K562 (cell line): ENCODE measurements around the gene PDGFD. TPM values are rescaled to one million over a fixed set of nuclear protein-coding genes. Genes with fewer than 3 reads are reported as not detected.

Source experiments
- ATAC-seq: fragments of 200-7000 bp; cut with Tn5 transposase; 3 replicates; pipeline ENCODE4 v1.9.1; 2020; ENCODE audit warnings: moderate library complexity
- BruUV-seq: library from RNA; stranded (reverse); fragments of 400-500 nt; replicated peaks from 2 replicates; lab custom pipeline; 2021; lab: Mats Ljungman, UMichigan
- CTCF ChIA-PET: fragments of 300-600 bp; formaldehyde crosslinking; extraction: SDS; loops from one replicate; lab custom pipeline; 2021; ENCODE audit warnings: low intra/inter-chr PET ratio; lab: Yijun Ruan, JAX
- POLR2A ChIA-PET: fragments of 300-600, 350-650 bp; sonication (Branson Sonifier 250); formaldehyde crosslinking; extraction: SDS; loops from one replicate; lab custom pipeline; 2021; ENCODE audit warnings: antibody characterized with exemption, inconsistent platforms; lab: Yijun Ruan, JAX
- DNase-seq, 4 experiments: peaks; one replicate each; pipeline versions ENCODE4 v3.0.0 to v3.0.0-alpha.2; 2011 to 2018; ENCODE audit warnings: low spot score in 3 of 4, mixed read lengths in 3 of 4; ENCODE audit errors: extremely low read depth in 1 of 4
- FAIRE-seq: peaks from 2 replicates; lab custom pipeline; 2011; peaks lifted over from hg19 to GRCh38; lab: Jason Lieb, UNC
- H2AFZ ChIP-seq: 2 replicates; pipeline ENCODE4 v1.6.0; 2011; ENCODE audit warnings: low read depth, low read length, control low read depth, inconsistent platforms
- H3K27ac ChIP-seq: fragments of 200-600 bp; 3 replicates; pipeline ENCODE4 v1.8.0; 2011; ENCODE audit warnings: low read depth, mild to moderate bottlenecking, control low read depth, inconsistent platforms, low read length, moderate library complexity, mixed read lengths; ENCODE audit errors: extremely low read depth
- H3K27me3 ChIP-seq, 2 experiments: fragments of 300-600 bp in 1 of 2; 2 replicates in 1 of 2; 3 replicates in 1 of 2; pipeline versions ENCODE4 v1.6.0 to v1.8.0; 2011; ENCODE audit warnings: inconsistent platforms in 2 of 2, low read length in 2 of 2, mild to moderate bottlenecking in 1 of 2, mixed read lengths in 1 of 2, moderate library complexity in 1 of 2; ENCODE audit not compliant: control insufficient read depth in 2 of 2, insufficient read depth in 2 of 2
- H3K36me3 ChIP-seq: fragments of 300-600 bp; 3 replicates; pipeline ENCODE4 v1.8.0; 2011; ENCODE audit warnings: mild to moderate bottlenecking, low read length, inconsistent platforms; ENCODE audit not compliant: control insufficient read depth, insufficient read depth
- H3K4me1 ChIP-seq, 2 experiments: fragments of 200-600 bp in 1 of 2; replicated peaks in 1 of 2; 2 replicates in 1 of 2; 3 replicates in 1 of 2; pipeline versions ENCODE4 v1.5.1 to v1.8.0; 2011; ENCODE audit warnings: inconsistent platforms in 2 of 2, low read length in 2 of 2, mild to moderate bottlenecking in 1 of 2, mixed read lengths in 1 of 2, moderate library complexity in 1 of 2; ENCODE audit not compliant: control insufficient read depth in 2 of 2, insufficient read depth in 2 of 2
- H3K4me2 ChIP-seq: 2 replicates; pipeline ENCODE4 v1.6.1; 2011; ENCODE audit warnings: low read length, control low read depth, inconsistent platforms, mixed read lengths; ENCODE audit not compliant: insufficient read depth
- H3K4me3 ChIP-seq: fragments of 200-600 bp; sonication (generic), shearing (Covaris generic); 2 replicates; pipeline ENCODE4 v1.5.1; 2016; ENCODE audit warnings: control low read depth, inconsistent platforms
- H3K79me2 ChIP-seq: fragments of 200-600 bp; 3 replicates; pipeline ENCODE4 v1.8.0; 2011; ENCODE audit warnings: low read length, inconsistent platforms; ENCODE audit not compliant: control insufficient read depth, insufficient read depth
- H3K9ac ChIP-seq, 2 experiments: 2 replicates each; pipeline versions ENCODE4 v1.6.0 to v1.6.1; 2011; ENCODE audit warnings: low read depth in 2 of 2, low read length in 2 of 2, control low read depth in 1 of 2, inconsistent platforms in 1 of 2, mild to moderate bottlenecking in 1 of 2, mixed read lengths in 1 of 2; ENCODE audit not compliant: insufficient read depth in 1 of 2
- H3K9me1 ChIP-seq: one replicate; pipeline ENCODE4 v1.6.0; 2011; ENCODE audit warnings: inconsistent platforms, mild to moderate bottlenecking, low read length, moderate library complexity; ENCODE audit not compliant: control insufficient read depth, insufficient read depth
- H3K9me3 ChIP-seq: replicated peaks from 2 replicates; pipeline ENCODE4 v1.5.1; 2011; ENCODE audit warnings: low read depth, low read length, inconsistent platforms; ENCODE audit not compliant: control insufficient read depth, insufficient read depth
- H4K20me1 ChIP-seq: replicated peaks from 2 replicates; pipeline ENCODE4 v1.6.1; 2011; ENCODE audit warnings: low read length, inconsistent platforms, mixed read lengths; ENCODE audit not compliant: control insufficient read depth, insufficient read depth
- CEBPG ChIP-seq, 3 experiments: fragments of 200-800 bp in 1 of 3; sonication (Bioruptor generic) in 1 of 3; sonication (generic) in 1 of 3; formaldehyde crosslinking in 1 of 3; IDR thresholded peaks in 2 of 3; conservative IDR thresholded peaks in 1 of 3; 2 replicates each; pipeline versions ENCODE4 v1.6.1 to v1.8.0; 2016 to 2022; ENCODE audit warnings: missing compliant biosample characterization in 2 of 3, missing genetic modification characterization in 2 of 3, mild to moderate bottlenecking in 1 of 3, missing genetic modification reagents in 1 of 3
- HOXB6 ChIP-seq: fragments of 250-450 bp; sonication (Bioruptor Pico); IDR thresholded peaks from 2 replicates; pipeline ENCODE4 v1.5.1; 2022; ENCODE audit warnings: mild to moderate bottlenecking, borderline replicate concordance
- JUND ChIP-seq, 2 experiments: IDR thresholded peaks; 2 replicates in 1 of 2; 3 replicates in 1 of 2; pipeline ENCODE4 v1.6.1; 2011; ENCODE audit warnings: borderline replicate concordance in 2 of 2, low read depth in 2 of 2, low read length in 2 of 2, improper control_type of control experiment in 1 of 2, missing biosample characterization in 1 of 2, missing genetic modification characterization in 1 of 2, missing genetic modification reagents in 1 of 2
- KLF16 ChIP-seq: IDR thresholded peaks from 2 replicates; pipeline ENCODE4 v1.6.1; 2016; ENCODE audit warnings: antibody characterized with exemption
- MECOM ChIP-seq: fragments of 250-450 bp; sonication (Bioruptor Pico); IDR thresholded peaks from 2 replicates; pipeline ENCODE4 v1.8.0; 2022; ENCODE audit warnings: inconsistent platforms
- SMAD2 ChIP-seq: fragments of 150-350 bp; IDR thresholded peaks from 2 replicates; pipeline ENCODE4 v1.6.1; 2014; ENCODE audit warnings: low read depth, mild to moderate bottlenecking, low read length
- SMARCE1 ChIP-seq: fragments of 450-650 bp; IDR thresholded peaks from 2 replicates; pipeline ENCODE4 v1.7.1; 2016; ENCODE audit warnings: mild to moderate bottlenecking
- TAF1 ChIP-seq: IDR thresholded peaks from 2 replicates; pipeline ENCODE4 v1.6.1; 2011; ENCODE audit warnings: mild to moderate bottlenecking, low read length, moderate library complexity; ENCODE audit not compliant: insufficient read depth, control insufficient read depth, severe bottlenecking; ENCODE audit errors: extremely low read depth
- TAF15 ChIP-seq: fragments of 200-400 bp; formaldehyde crosslinking; IDR thresholded peaks from 2 replicates; pipeline ENCODE4 v1.6.1; 2017; ENCODE audit warnings: mild to moderate bottlenecking, low read depth, low read length, moderate library complexity
- YBX1 ChIP-seq: fragments of 450-650 bp; IDR thresholded peaks from 2 replicates; pipeline ENCODE4 v1.7.1; 2016; ENCODE audit warnings: mild to moderate bottlenecking
- ZBTB5 ChIP-seq: fragments of 450-650 bp; IDR thresholded peaks from 2 replicates; pipeline ENCODE4 v1.6.1; 2017; ENCODE audit warnings: antibody characterized with exemption
- ZNF239 ChIP-seq: fragments of 250-450 bp; sonication (Bioruptor Pico); IDR thresholded peaks from 2 replicates; pipeline ENCODE4 v1.4.0; 2020; ENCODE audit warnings: mild to moderate bottlenecking
- ZNF395 ChIP-seq: fragments of 200-800 bp; sonication (Bioruptor generic); IDR thresholded peaks from 2 replicates; pipeline ENCODE4 v1.6.1; 2017; ENCODE audit warnings: missing genetic modification characterization, missing compliant biosample characterization
- ZNF444 ChIP-seq: fragments of 250-450 bp; sonication (Bioruptor Pico); IDR thresholded peaks from 2 replicates; pipeline ENCODE4 v1.4.0; 2020; ENCODE audit warnings: mild to moderate bottlenecking, moderate library complexity
- ZNF561 ChIP-seq: fragments of 450-650 bp; formaldehyde crosslinking; conservative IDR thresholded peaks from 2 replicates; pipeline ENCODE4 v1.4.0; 2020; ENCODE audit warnings: mild to moderate bottlenecking, moderate library complexity
- ZNF696 ChIP-seq: fragments of 250-450 bp; sonication (Bioruptor Pico); conservative IDR thresholded peaks from 2 replicates; pipeline ENCODE4 v1.4.0; 2020; ENCODE audit warnings: mild to moderate bottlenecking, moderate library complexity
- WGBS: fragments of 100-300 bp; shearing (Covaris generic); methylation state at CpG from one replicate; pipeline ENCODE4 v1.1.6; 2016; ENCODE audit warnings: low coverage, mixed read lengths; ENCODE audit not compliant: insufficient coverage; ENCODE audit errors: missing lambda C conversion rate; 5-methylcytosine and 5-hydroxymethylcytosine counted together
- in situ Hi-C: fragments of 300-500 bp; cut with MboI; formaldehyde crosslinking; loops from 4 replicates; pipeline ENCODE4 v1.15.0; 2018; ENCODE audit warnings: inconsistent platforms, mixed read lengths
- intact Hi-C: fragments of 100-400 bp; cut with micrococcal nuclease; formaldehyde crosslinking; loops from 2 replicates; pipeline ENCODE4 v1.14.2; 2022
- polyA plus RNA-seq, 8 experiments: library from polyadenylated mRNA; depleted of rRNA in 4 of 8; stranded (reverse) in 5 of 8; unstranded in 3 of 8; fragments of >200 nt; fragmentation: Nextera tagmentation in 2 of 8; fragmentation: Illumina TruSeq in 1 of 8; extraction: Ambion mirVana in 2 of 8; extraction: Trizol in 1 of 8; gene quantifications; 2 replicates each; pipeline versions ENCODE4 v1.2.1 to v1.2.3, GENCODE V29; 2011 to 2014; ENCODE audit warnings: inconsistent platforms in 1 of 8, missing spikeins in 1 of 8
- total RNA-seq, 7 experiments: library from RNA; depleted of rRNA in 6 of 7; stranded (reverse); fragments of >200 nt in 6 of 7; fragmentation: Illumina TruSeq in 2 of 7; extraction: Trizol in 2 of 7; gene quantifications; 2 replicates each; pipeline versions ENCODE4 v1.2.1 to v1.2.3, GENCODE V29; 2011 to 2021; ENCODE audit warnings: low replicate concordance in 1 of 7

The PDGFD gene
- total and polyA plus RNA-seq, 9 of the 15 experiments (the other 6 are each of a cell fraction or from before 2014, with no cell fraction given) = 0.11 TPM; not detected in 8

- no peak overlapping the region for H3K9ac ChIP-seq
- no peak for DNase-seq
- H3K27me3 ChIP-seq = no peaks in the 10 kb centered on the region
- no peak overlapping the region for H3K4me2 ChIP-seq
- TF ChIP-seq HOXB6 (CRISPR knock-in tag) (no peak), MECOM (CRISPR knock-in tag) (no peak), ZNF561 (CRISPR knock-in tag) (no peak), ZBTB5 (no peak), SMAD2 (no peak), ZNF696 (no peak), TAF1 (no peak), SMARCE1 (no peak), KLF16 (no peak), ZNF444 (CRISPR knock-in tag) (no peak), CEBPG (CRISPR knock-in tag; IDR thresholded peaks at IDR 0.05) (no peak), CEBPG (tag; conservative IDR thresholded peaks at IDR 0.05 in 1 of 2, IDR thresholded peaks at IDR 0.05 in 1 of 2) (no peak), ZNF395 (CRISPR knock-in tag) (no peak), ZNF239 (CRISPR knock-in tag) (no peak), TAF15 (no peak), JUND (IDR thresholded peaks at IDR 0.05; ENCODE audit: borderline replicate concordance, low read depth, low read length) (no peak), JUND (tag; IDR thresholded peaks at IDR 0.05; ENCODE audit: borderline replicate concordance, low read depth, low read length) (no peak), YBX1 (no peak)
- ATAC-seq = no peak
- CTCF ChIA-PET = no interaction called here
- WGBS = 0% methylated on average over 5 of the region's 5 CpGs
- in situ Hi-C loops = no loop called here
- H4K20me1 ChIP-seq = no peaks in the 10 kb centered on the region
- intact Hi-C loops = no loop called here
- no peak for FAIRE-seq
- no peak overlapping the region for H3K27ac ChIP-seq
- POLR2A ChIA-PET = no interaction called here
- no TSS peak for BruUV-seq
- H3K9me3 ChIP-seq = no peaks in the 10 kb centered on the region
- H3K4me1 ChIP-seq = no peaks in the 10 kb centered on the region
- no peak overlapping the region for H3K4me3 ChIP-seq
- H2AFZ ChIP-seq = no peak overlapping the region
- H3K36me3 ChIP-seq = no peaks in the 10 kb centered on the region
- H3K9me1 ChIP-seq = no peaks in the 10 kb centered on the region
- H3K79me2 ChIP-seq = no peaks in the 10 kb centered on the region
Observed at GRCh38 chr11:104064034-104064630, 99.8 kb downstream of the PDGFD start.
